AG10803 (cell line): ENCODE data around the gene GRB10.

ENCODE experiments used
- DNase-seq: peaks from one replicate; pipeline ENCODE4 v3.0.0; 2010; ENCODE audit warnings: low read depth
- H3K4me3 ChIP-seq: 2 replicates; pipeline ENCODE4 v1.5.1; 2011; ENCODE audit warnings: mild to moderate bottlenecking, low read length, control low read depth
- CTCF ChIP-seq: conservative IDR thresholded peaks from 2 replicates; pipeline ENCODE4 v1.5.1; 2011; ENCODE audit warnings: mild to moderate bottlenecking, low read length, control low read depth, inconsistent platforms

The GRB10 gene

GRCh38 chr7:50714857-50715256, 67.8 kb downstream of the GRB10 start:
- DNase-seq: no peak
- no peak overlapping the region for H3K4me3 ChIP-seq
- TF ChIP-seq CTCF: no peak

GRCh38 chr7:50713123-50713965, 69.4 kb downstream of the GRB10 start:
- no peak overlapping the region for H3K4me3 ChIP-seq
- TF ChIP-seq CTCF: no peak
- no peak for DNase-seq

- no peak overlapping the region for H3K4me3 ChIP-seq
- DNase-seq: no peak
- TF ChIP-seq CTCF: no peak; the same call in 1 of the 2 replicates
Observed at GRCh38 chr7:50712252-50713122, 70.2 kb downstream of the GRB10 start.

GRCh38 chr7:50711271-50712175, 71.2 kb downstream of the GRB10 start:
- H3K4me3 ChIP-seq: no peak overlapping the region
- DNase-seq: peak; percentile 29
- TF ChIP-seq CTCF: no peak

- H3K4me3 ChIP-seq: no peak overlapping the region
- no peak for DNase-seq
- TF ChIP-seq CTCF: no peak
Observed at GRCh38 chr7:50710441-50711154, 72.1 kb downstream of the GRB10 start.

GRCh38 chr7:50709151-50709550, 73.5 kb downstream of the GRB10 start:
- no peak for DNase-seq
- no peak for TF ChIP-seq CTCF
- no peak overlapping the region for H3K4me3 ChIP-seq
